SK-N-SH treated with all-trans-retinoic acid at 6 μM for 48 hours (cell line): ENCODE results near the gene AAMP.

Experiments used
- ARNTL ChIP-seq: fragments of 450-650 bp; formaldehyde crosslinking; IDR thresholded peaks from 2 replicates; pipeline ENCODE4 v1.5.0; 2020; ENCODE audit warnings: low read depth, mild to moderate bottlenecking, moderate library complexity, borderline replicate concordance
- BACH2 ChIP-seq: fragments of 250-450 bp; sonication (Bioruptor Pico); IDR thresholded peaks from 2 replicates; pipeline ENCODE4 v1.9.0; 2021; ENCODE audit warnings: mild to moderate bottlenecking, borderline replicate concordance
- OSR1 ChIP-seq: fragments of 250-450 bp; sonication (Bioruptor Pico); IDR thresholded peaks from 2 replicates; pipeline ENCODE4 v1.8.0; 2022; ENCODE audit warnings: moderate library complexity, mild to moderate bottlenecking, inconsistent platforms
- PPARA ChIP-seq: fragments of 250-450 bp; sonication (Bioruptor Pico); IDR thresholded peaks from 2 replicates; pipeline ENCODE4 v1.5.0; 2020; ENCODE audit warnings: mild to moderate bottlenecking, borderline replicate concordance
- SNAI2 ChIP-seq: fragments of 250-450 bp; sonication (Bioruptor Pico); IDR thresholded peaks from 2 replicates; pipeline ENCODE4 v1.5.0; 2020; ENCODE audit warnings: mild to moderate bottlenecking, moderate library complexity
- TCF4 ChIP-seq: fragments of 250-450 bp; sonication (Bioruptor Pico); IDR thresholded peaks from 2 replicates; pipeline ENCODE4 v1.8.0; 2021; ENCODE audit warnings: mild to moderate bottlenecking, moderate library complexity, borderline replicate concordance
- TOX ChIP-seq: fragments of 250-450 bp; sonication (Bioruptor Pico); IDR thresholded peaks from 2 replicates; pipeline ENCODE4 v1.8.0; 2021; ENCODE audit warnings: mild to moderate bottlenecking, moderate library complexity, borderline replicate concordance
- ZC3H10 ChIP-seq: fragments of 250-450 bp; sonication (Bioruptor Pico); IDR thresholded peaks from 2 replicates; pipeline ENCODE4 v1.5.1; 2021; ENCODE audit warnings: mild to moderate bottlenecking, moderate library complexity
- ZFP3 ChIP-seq: fragments of 250-450 bp; sonication (Bioruptor Pico); IDR thresholded peaks from 2 replicates; pipeline ENCODE4 v1.5.0; 2020; ENCODE audit warnings: mild to moderate bottlenecking, moderate library complexity
- ZNF70 ChIP-seq: fragments of 450-650 bp; formaldehyde crosslinking; IDR thresholded peaks from 2 replicates; pipeline ENCODE4 v1.5.0; 2020; ENCODE audit warnings: mild to moderate bottlenecking, moderate library complexity
- ZNF8 ChIP-seq: fragments of 450-650 bp; formaldehyde crosslinking; IDR thresholded peaks from 2 replicates; pipeline ENCODE4 v1.5.0; 2020; ENCODE audit warnings: mild to moderate bottlenecking, moderate library complexity
- TF ChIP-seq, protein P1 (sequence below): fragments of 250-450 bp; sonication (Bioruptor Pico); IDR thresholded peaks from 2 replicates; pipeline ENCODE4 v1.8.0; 2020; ENCODE audit warnings: mild to moderate bottlenecking, moderate library complexity, borderline replicate concordance

DNA sequence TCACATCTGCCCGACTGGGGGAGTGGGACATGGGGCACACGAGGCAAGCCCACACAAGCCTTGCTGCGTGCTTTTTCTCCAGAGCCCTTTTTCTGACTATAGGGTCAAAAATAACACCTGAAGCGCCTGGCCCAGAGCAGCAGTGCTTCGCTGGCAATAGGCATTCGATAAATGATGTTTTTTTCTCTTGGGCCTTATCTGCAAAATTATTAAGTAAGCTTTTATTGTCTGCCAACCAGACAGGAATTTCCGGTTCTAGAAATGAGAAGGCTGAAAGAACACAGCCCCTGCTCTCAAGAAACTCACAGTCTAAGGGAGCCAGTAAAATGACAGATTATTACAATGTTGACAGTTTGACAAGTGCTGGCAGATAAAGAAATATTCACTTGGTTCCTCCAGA is 25.1 kb upstream of the AAMP start:
- TF ChIP-seq ZNF70 (CRISPR knock-in tag), result no peak
- no peak for TF ChIP-seq SNAI2 (CRISPR knock-in tag)
- TF ChIP-seq ARNTL (CRISPR knock-in tag), result no peak
- TF ChIP-seq TOX, result no peak
- no peak for TF ChIP-seq OSR1
- TF ChIP-seq ZFP3 (CRISPR knock-in tag), result no peak
- TF ChIP-seq, protein P1, sequence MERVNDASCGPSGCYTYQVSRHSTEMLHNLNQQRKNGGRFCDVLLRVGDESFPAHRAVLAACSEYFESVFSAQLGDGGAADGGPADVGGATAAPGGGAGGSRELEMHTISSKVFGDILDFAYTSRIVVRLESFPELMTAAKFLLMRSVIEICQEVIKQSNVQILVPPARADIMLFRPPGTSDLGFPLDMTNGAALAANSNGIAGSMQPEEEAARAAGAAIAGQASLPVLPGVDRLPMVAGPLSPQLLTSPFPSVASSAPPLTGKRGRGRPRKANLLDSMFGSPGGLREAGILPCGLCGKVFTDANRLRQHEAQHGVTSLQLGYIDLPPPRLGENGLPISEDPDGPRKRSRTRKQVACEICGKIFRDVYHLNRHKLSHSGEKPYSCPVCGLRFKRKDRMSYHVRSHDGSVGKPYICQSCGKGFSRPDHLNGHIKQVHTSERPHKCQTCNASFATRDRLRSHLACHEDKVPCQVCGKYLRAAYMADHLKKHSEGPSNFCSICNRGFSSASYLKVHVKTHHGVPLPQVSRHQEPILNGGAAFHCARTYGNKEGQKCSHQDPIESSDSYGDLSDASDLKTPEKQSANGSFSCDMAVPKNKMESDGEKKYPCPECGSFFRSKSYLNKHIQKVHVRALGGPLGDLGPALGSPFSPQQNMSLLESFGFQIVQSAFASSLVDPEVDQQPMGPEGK (CRISPR knock-in tag), result no peak
- no peak for TF ChIP-seq ZC3H10
- TF ChIP-seq BACH2, result no peak
- TF ChIP-seq PPARA, result no peak
- TF ChIP-seq TCF4, result no peak
- TF ChIP-seq ZNF8, result no peak
